NCI-H1092 treated with DMSO at 0.1 percent for 48 hours (cell line): Measurements from ENCODE around the gene JARID2.

Experiments used
- DNase-seq: peaks from one replicate; lab custom pipeline; 2025; lab: John Stamatoyannopoulos, UW

JARID2 gene

GRCh38 chr6:15375638-15376290 is 129.9 kb downstream of the JARID2 start:
- DNase-seq = no peak

- no peak for DNase-seq
Measured at GRCh38 chr6:15376900-15377487, 131.1 kb downstream of the JARID2 start.

DNA sequence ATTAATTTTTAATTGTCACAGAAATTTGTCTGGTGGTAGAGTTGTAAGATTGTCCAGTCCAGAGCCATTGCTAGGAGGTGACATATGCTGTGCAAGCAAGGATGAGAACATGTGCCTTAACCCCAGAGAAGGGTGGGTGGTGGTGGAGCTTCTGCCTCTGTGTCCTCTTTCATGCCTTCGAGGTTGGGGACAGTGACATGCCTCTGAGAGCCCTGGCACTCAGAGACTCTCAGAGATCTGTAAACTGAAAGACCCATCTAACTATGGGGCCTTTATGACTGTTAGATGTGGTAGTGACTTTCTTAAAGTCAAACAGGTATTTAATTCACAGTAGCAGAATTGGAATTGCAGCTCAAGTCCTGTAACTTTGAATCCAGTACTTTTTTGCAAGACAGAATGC is 132.4 kb downstream of the JARID2 start:
- no peak for DNase-seq

DNA sequence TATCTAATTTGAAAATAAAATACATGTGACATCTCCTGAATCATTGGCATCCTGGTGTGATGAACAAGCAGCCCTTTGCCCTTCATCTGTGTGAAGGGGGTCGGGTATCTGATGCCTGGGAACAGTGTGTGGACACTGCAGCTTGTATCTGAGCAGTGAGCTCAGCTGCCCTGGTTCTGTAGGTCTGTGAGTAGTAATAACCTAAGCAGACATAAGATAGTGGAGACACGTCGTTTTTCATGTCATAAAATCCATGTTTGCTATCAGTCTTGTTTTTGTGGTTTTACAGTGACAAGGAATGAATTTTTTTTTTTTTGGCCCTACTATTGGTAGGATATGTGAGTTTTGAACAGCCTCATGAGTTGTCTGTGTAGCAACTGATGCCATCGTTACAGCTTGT is 133.0 kb downstream of the JARID2 start:
- DNase-seq = no peak

DNA sequence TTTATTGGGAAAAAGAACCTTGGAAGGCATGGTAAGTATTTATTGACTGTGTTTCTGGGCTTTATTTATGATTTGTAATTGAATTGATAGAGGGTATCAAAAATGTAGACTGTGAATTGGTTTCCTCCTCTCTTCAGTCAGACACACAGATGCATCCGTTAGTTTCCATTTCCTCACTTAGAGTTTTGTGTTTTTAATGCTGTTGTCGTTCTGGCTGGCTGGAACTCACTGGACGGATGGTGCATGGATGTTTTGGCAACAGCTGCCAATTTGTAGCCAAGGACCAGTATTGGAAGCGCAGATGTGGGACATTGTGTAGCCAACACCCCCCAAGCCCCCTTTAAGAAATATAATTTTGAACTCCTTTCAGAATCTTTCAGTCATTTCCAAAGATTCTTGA is 134.5 kb downstream of the JARID2 start:
- DNase-seq = no peak

- no peak for DNase-seq
Measured at GRCh38 chr6:15382089-15382488, 136.2 kb downstream of the JARID2 start.

GRCh38 chr6:15382712-15383111 is 136.8 kb downstream of the JARID2 start:
- DNase-seq = no peak

- DNase-seq = no peak
Measured at GRCh38 chr6:15384901-15385300, 139.0 kb downstream of the JARID2 start.

GRCh38 chr6:15385521-15385920 is 139.7 kb downstream of the JARID2 start:
- no peak for DNase-seq

- DNase-seq = no peak
Measured at GRCh38 chr6:15386110-15386755, 140.4 kb downstream of the JARID2 start.

DNA sequence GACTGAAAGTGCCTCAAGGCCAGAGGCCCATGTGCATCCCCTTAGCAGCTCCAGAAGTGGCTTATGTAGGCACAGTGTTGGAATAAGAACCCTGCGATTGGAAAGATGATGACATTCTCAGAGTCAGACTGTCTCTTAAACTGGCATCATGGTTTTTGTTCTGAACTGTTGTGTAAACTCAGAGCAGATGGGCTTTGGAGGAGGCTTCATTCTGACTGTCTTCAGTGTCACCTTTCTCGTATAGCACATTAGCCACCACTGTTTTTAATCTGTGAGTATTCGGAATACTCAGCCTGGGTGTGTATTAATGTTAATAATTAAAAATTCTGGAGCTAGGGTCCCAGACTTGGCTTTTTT is 140.9 kb downstream of the JARID2 start:
- no peak for DNase-seq

DNA sequence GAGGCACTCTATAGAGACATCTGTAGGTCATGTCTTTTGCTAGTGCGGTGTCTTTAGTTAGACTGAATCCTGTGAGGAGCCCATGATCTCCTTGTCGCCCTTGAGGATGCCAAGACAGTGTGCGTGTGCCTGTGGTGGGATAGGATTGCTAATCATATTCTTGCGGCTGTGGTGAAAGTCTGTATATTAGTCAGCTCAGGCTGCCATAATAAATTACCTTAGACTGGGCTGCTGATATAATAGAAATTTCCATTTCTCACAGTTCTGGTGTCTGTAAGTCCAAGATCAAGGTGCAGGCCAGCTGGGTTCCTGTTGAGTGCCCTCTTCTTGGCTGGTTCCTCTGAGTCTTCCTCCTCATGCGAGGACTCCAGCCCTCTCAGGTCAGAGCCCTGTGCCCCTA is 141.2 kb downstream of the JARID2 start:
- no peak for DNase-seq

- no peak for DNase-seq
Measured at GRCh38 chr6:15389084-15389764, 143.4 kb downstream of the JARID2 start.

GRCh38 chr6:15389765-15390723 is 144.2 kb downstream of the JARID2 start:
- peak; percentile 1 for DNase-seq

- DNase-seq = no peak
Measured at GRCh38 chr6:15391500-15391899, 145.6 kb downstream of the JARID2 start.

DNA sequence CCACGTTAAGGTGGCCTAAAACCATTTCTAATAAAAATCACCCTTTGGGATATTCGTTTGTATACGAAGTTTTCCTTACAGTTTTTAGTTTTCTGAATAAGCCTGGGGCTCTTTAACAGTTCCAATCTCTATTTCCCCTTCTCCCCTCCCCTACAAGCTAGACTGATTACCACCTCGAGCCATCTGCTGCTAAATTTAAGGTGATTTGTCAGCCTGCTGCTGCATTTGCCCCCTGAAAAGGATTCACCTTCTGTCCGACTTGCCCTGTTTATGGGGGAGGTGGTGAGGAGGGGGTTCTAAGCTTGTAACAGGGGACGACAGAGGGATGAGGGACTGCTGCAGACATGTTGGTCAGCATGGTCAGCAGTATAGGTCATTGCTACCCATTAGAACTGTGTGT is 146.3 kb downstream of the JARID2 start:
- DNase-seq = no peak

DNA sequence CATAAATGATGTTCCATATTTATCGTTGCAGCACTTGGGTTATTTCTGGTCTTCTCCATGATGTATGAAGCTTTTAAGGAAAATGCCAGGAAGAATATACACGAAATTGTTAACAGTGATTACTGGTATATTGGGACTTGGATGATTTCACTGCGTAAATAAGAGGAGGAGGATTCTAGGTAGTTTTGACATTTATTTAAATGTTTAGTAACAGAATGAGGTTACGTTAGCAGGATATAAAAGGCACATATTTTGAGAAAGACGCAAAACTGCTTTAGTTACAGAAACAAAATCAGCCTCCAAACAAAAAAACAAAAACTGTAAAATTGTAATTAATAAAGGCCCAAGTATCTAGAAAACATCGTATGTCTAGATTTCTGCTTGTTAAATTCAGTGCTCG is 147.7 kb downstream of the JARID2 start:
- DNase-seq = no peak

GRCh38 chr6:15395087-15395486 is 149.2 kb downstream of the JARID2 start:
- no peak for DNase-seq

DNA sequence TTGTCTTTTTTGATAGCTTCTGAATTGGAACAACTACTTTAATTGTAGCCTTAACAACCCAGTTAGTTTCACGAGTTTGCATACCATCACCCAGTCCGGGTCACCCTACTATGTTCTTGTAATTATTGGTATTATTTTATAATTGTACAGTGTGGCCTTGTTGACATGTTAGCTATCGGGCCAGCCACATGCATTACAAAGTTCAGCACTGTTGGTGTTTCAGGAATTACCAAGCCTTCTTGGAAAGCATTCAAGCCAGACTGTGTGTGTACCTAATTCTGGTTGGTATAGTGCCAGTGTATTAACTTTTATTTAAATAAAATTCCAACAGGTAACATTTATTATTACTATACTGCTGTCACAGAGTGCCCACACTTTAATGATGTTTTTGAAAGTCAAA is 150.9 kb downstream of the JARID2 start:
- no peak for DNase-seq

- DNase-seq = no peak
Measured at GRCh38 chr6:15398633-15399275, 152.9 kb downstream of the JARID2 start.
